HepG2 (cell line): Measurements from ENCODE around the gene PAM16. TPM values are rescaled to one million over a fixed set of nuclear protein-coding genes. Genes with fewer than 3 reads are reported as not detected.

Experiments
- BRCA1 ChIP-seq: sonication (generic); formaldehyde crosslinking; IDR thresholded peaks from 2 replicates; pipeline ENCODE4 v1.4.0; 2020; ENCODE audit warnings: missing genetic modification reagents
- CENPT ChIP-seq: sonication (generic); formaldehyde crosslinking; IDR thresholded peaks from 2 replicates; pipeline ENCODE4 v1.8.0; 2022; ENCODE audit warnings: low read depth, mild to moderate bottlenecking, moderate library complexity, missing genetic modification reagents
- FOXJ3 ChIP-seq: sonication (generic); formaldehyde crosslinking; IDR thresholded peaks from 2 replicates; pipeline ENCODE4 v1.4.0; 2020; ENCODE audit warnings: missing genetic modification reagents, mild to moderate bottlenecking, borderline replicate concordance
- GATAD1 ChIP-seq: IDR thresholded peaks from 2 replicates; pipeline ENCODE4 v1.6.1; 2016; ENCODE audit warnings: missing genetic modification reagents, missing compliant biosample characterization
- KLF15 ChIP-seq: sonication (generic); formaldehyde crosslinking; IDR thresholded peaks from 2 replicates; pipeline ENCODE4 v1.8.1; 2023; ENCODE audit warnings: borderline replicate concordance, mild to moderate bottlenecking, inconsistent platforms, missing genetic modification reagents, mixed read lengths
- MATR3 ChIP-seq: sonication (generic); formaldehyde crosslinking; IDR thresholded peaks from 2 replicates; pipeline ENCODE4 v1.4.0; 2020; ENCODE audit warnings: missing genetic modification reagents
- PRPF4 ChIP-seq: fragments of 200-400 bp; formaldehyde crosslinking; IDR thresholded peaks from 2 replicates; pipeline ENCODE4 v1.6.1; 2016; ENCODE audit warnings: low read length, low read depth; ENCODE audit not compliant: poor library complexity, severe bottlenecking
- SRSF1 ChIP-seq: fragments of 200-400 bp; formaldehyde crosslinking; optimal IDR thresholded peaks from 2 replicates; pipeline ENCODE3; 2017; ENCODE audit warnings: mild to moderate bottlenecking, low read depth, low read length, moderate library complexity
- ZNF143 ChIP-seq: sonication (generic); formaldehyde crosslinking; IDR thresholded peaks from 2 replicates; pipeline ENCODE4 v1.4.0; 2020; ENCODE audit warnings: missing genetic modification reagents
- ZNF230 ChIP-seq: sonication (generic); formaldehyde crosslinking; IDR thresholded peaks from 2 replicates; pipeline ENCODE4 v1.4.0; 2020; ENCODE audit warnings: mild to moderate bottlenecking, missing genetic modification reagents
- ZNF460 ChIP-seq: sonication (generic); formaldehyde crosslinking; IDR thresholded peaks from 2 replicates; pipeline ENCODE4 v1.5.1; 2020; ENCODE audit warnings: missing genetic modification reagents, mild to moderate bottlenecking, borderline replicate concordance
- ZNF619 ChIP-seq: sonication (generic); formaldehyde crosslinking; IDR thresholded peaks from 2 replicates; pipeline ENCODE4 v1.4.0; 2020; ENCODE audit warnings: mild to moderate bottlenecking, missing genetic modification reagents
- polyA plus RNA-seq, 8 experiments: library from polyadenylated mRNA; depleted of rRNA in 3 of 8; stranded (reverse) in 7 of 8; unstranded in 1 of 8; fragments of >200 nt; fragmentation: Illumina TruSeq in 4 of 8; extraction: Trizol in 4 of 8; gene quantifications; 2 replicates each; pipeline versions ENCODE4 v1.2.1 to v1.2.3, GENCODE V29; 2011 to 2016; ENCODE audit warnings: low read depth in 4 of 8, missing spikeins in 1 of 8, mixed read lengths in 1 of 8; ENCODE audit not compliant: insufficient read depth in 1 of 8
- total RNA-seq, 5 experiments: library from RNA; depleted of rRNA; stranded (reverse); fragments of >200 nt; fragmentation: Illumina TruSeq; extraction: Trizol; gene quantifications; 2 replicates each; pipeline ENCODE4 v1.2.3, GENCODE V29; 2016; ENCODE audit warnings: low read depth in 1 of 5
- TF ChIP-seq, protein P1 (sequence below): sonication (generic); formaldehyde crosslinking; IDR thresholded peaks from 2 replicates; pipeline ENCODE4 v1.5.0; 2020; ENCODE audit warnings: mild to moderate bottlenecking, missing genetic modification reagents, borderline replicate concordance
- TF ChIP-seq, protein P2 (sequence below): sonication (generic); formaldehyde crosslinking; IDR thresholded peaks from 2 replicates; pipeline ENCODE4 v1.4.0; 2020; ENCODE audit warnings: missing genetic modification reagents

Gene PAM16
- total and polyA plus RNA-seq, 2 of the 13 experiments (the other 11 are each of a cell fraction or from before 2014, with no cell fraction given), result 51.5 to 51.8 TPM

DNA sequence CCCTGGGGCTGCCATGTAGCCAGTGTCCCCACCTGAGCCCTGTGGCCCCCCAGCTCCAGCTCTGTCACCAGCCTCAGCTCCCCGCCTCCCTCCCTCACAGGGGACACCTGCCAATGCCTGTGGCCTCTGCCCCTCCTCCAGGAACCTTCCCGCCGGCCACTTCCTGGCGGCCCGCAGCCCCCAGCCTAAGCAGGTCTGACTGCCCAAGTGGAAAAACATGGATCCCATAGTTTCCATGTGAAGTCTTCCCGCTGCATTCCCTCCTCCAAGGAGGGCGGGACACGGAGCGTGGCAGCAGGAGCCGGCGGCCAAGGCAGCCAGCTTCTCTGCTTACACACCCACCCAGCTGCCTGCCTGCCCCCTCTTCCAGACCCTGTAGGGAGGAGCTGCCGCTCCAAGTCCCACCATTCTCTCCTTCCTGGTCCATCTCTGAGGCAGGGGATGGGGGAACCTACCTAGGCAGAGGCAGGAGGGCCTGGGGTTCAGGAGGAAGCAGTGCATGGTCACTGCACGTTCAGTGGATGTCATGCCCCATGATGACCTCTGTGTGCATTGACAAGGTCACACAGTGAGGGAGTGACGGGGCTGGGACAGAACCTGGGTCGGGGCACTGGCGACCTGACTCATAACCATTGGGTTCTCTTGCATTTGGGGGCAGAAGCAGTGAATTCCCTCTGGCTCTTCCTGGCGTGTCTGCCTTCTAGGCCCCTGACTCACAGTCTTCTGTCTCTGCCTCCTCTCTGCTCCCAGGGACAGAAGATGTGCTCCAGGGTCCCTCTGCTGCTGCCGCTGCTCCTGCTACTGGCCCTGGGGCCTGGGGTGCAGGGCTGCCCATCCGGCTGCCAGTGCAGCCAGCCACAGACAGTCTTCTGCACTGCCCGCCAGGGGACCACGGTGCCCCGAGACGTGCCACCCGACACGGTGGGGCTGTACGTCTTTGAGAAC is 29.3 kb upstream of the PAM16 start (continued):
- TF ChIP-seq, protein P1, sequence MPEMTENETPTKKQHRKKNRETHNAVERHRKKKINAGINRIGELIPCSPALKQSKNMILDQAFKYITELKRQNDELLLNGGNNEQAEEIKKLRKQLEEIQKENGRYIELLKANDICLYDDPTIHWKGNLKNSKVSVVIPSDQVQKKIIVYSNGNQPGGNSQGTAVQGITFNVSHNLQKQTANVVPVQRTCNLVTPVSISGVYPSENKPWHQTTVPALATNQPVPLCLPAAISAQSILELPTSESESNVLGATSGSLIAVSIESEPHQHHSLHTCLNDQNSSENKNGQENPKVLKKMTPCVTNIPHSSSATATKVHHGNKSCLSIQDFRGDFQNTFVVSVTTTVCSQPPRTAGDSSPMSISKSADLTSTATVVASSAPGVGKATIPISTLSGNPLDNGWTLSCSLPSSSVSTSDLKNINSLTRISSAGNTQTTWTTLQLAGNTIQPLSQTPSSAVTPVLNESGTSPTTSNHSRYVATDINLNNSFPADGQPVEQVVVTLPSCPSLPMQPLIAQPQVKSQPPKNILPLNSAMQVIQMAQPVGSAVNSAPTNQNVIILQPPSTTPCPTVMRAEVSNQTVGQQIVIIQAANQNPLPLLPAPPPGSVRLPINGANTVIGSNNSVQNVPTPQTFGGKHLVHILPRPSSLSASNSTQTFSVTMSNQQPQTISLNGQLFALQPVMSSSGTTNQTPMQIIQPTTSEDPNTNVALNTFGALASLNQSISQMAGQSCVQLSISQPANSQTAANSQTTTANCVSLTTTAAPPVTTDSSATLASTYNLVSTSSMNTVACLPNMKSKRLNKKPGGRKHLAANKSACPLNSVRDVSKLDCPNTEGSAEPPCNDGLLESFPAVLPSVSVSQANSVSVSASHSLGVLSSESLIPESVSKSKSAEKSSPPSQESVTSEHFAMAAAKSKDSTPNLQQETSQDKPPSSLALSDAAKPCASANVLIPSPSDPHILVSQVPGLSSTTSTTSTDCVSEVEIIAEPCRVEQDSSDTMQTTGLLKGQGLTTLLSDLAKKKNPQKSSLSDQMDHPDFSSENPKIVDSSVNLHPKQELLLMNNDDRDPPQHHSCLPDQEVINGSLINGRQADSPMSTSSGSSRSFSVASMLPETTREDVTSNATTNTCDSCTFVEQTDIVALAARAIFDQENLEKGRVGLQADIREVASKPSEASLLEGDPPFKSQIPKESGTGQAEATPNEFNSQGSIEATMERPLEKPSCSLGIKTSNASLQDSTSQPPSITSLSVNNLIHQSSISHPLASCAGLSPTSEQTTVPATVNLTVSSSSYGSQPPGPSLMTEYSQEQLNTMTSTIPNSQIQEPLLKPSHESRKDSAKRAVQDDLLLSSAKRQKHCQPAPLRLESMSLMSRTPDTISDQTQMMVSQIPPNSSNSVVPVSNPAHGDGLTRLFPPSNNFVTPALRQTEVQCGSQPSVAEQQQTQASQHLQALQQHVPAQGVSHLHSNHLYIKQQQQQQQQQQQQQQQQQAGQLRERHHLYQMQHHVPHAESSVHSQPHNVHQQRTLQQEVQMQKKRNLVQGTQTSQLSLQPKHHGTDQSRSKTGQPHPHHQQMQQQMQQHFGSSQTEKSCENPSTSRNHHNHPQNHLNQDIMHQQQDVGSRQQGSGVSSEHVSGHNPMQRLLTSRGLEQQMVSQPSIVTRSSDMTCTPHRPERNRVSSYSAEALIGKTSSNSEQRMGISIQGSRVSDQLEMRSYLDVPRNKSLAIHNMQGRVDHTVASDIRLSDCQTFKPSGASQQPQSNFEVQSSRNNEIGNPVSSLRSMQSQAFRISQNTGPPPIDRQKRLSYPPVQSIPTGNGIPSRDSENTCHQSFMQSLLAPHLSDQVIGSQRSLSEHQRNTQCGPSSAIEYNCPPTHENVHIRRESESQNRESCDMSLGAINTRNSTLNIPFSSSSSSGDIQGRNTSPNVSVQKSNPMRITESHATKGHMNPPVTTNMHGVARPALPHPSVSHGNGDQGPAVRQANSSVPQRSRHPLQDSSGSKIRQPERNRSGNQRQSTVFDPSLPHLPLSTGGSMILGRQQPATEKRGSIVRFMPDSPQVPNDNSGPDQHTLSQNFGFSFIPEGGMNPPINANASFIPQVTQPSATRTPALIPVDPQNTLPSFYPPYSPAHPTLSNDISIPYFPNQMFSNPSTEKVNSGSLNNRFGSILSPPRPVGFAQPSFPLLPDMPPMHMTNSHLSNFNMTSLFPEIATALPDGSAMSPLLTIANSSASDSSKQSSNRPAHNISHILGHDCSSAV (CRISPR knock-in tag), result no peak
- TF ChIP-seq BRCA1 (CRISPR knock-in tag) (no peak), ZNF619 (CRISPR knock-in tag) (no peak), ZNF143 (no peak), CENPT (no peak), FOXJ3 (CRISPR knock-in tag) (no peak), PRPF4 (no peak), MATR3 (no peak), SRSF1 (no peak), ZNF460 (no peak), GATAD1 (CRISPR knock-in tag) (no peak), ZNF230 (CRISPR knock-in tag) (no peak), KLF15 (no peak)
- TF ChIP-seq, protein P2, sequence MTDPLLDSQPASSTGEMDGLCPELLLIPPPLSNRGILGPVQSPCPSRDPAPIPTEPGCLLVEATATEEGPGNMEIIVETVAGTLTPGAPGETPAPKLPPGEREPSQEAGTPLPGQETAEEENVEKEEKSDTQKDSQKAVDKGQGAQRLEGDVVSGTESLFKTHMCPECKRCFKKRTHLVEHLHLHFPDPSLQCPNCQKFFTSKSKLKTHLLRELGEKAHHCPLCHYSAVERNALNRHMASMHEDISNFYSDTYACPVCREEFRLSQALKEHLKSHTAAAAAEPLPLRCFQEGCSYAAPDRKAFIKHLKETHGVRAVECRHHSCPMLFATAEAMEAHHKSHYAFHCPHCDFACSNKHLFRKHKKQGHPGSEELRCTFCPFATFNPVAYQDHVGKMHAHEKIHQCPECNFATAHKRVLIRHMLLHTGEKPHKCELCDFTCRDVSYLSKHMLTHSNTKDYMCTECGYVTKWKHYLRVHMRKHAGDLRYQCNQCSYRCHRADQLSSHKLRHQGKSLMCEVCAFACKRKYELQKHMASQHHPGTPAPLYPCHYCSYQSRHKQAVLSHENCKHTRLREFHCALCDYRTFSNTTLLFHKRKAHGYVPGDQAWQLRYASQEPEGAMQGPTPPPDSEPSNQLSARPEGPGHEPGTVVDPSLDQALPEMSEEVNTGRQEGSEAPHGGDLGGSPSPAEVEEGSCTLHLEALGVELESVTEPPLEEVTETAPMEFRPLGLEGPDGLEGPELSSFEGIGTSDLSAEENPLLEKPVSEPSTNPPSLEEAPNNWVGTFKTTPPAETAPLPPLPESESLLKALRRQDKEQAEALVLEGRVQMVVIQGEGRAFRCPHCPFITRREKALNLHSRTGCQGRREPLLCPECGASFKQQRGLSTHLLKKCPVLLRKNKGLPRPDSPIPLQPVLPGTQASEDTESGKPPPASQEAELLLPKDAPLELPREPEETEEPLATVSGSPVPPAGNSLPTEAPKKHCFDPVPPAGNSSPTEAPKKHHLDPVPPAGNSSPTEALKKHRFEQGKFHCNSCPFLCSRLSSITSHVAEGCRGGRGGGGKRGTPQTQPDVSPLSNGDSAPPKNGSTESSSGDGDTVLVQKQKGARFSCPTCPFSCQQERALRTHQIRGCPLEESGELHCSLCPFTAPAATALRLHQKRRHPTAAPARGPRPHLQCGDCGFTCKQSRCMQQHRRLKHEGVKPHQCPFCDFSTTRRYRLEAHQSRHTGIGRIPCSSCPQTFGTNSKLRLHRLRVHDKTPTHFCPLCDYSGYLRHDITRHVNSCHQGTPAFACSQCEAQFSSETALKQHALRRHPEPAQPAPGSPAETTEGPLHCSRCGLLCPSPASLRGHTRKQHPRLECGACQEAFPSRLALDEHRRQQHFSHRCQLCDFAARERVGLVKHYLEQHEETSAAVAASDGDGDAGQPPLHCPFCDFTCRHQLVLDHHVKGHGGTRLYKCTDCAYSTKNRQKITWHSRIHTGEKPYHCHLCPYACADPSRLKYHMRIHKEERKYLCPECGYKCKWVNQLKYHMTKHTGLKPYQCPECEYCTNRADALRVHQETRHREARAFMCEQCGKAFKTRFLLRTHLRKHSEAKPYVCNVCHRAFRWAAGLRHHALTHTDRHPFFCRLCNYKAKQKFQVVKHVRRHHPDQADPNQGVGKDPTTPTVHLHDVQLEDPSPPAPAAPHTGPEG (CRISPR knock-in tag), result no peak
